IMR-90 (cell line): ENCODE measurements around the gene ITK. TPM values are rescaled to one million over a fixed set of nuclear protein-coding genes. Genes with fewer than 3 reads are reported as not detected.

Experiments
- ATAC-seq: fragments of 200-7000 bp; cut with Tn5 transposase; 2 replicates; pipeline ENCODE4 v1.9.1; 2020; ENCODE audit warnings: low read depth, mild to moderate bottlenecking, moderate library complexity
- BruUV-seq: library from RNA; stranded (reverse); fragments of 400-500 nt; replicated peaks from 2 replicates; lab custom pipeline; 2021; lab: Mats Ljungman, UMichigan
- CTCF ChIA-PET: fragments of 300-600 bp; formaldehyde crosslinking; extraction: SDS; loops from one replicate; lab custom pipeline; 2021; ENCODE audit warnings: antibody characterized with exemption; lab: Yijun Ruan, JAX
- POLR2A ChIA-PET: fragments of 300-600 bp; sonication (Branson Sonifier 250); formaldehyde crosslinking; loops from one replicate; lab custom pipeline; 2022; ENCODE audit warnings: antibody characterized with exemption; ENCODE audit not compliant: unreplicated experiment; lab: Charles Lee
- DNase-seq: peaks from one replicate; pipeline ENCODE4 v3.0.0; 2013
- H2AFZ ChIP-seq: replicated peaks from 2 replicates; pipeline ENCODE3; 2013; ENCODE audit warnings: low read length, mild to moderate bottlenecking; ENCODE audit not compliant: poor library complexity
- H2AK5ac ChIP-seq: 2 replicates; pipeline ENCODE4 v1.6.1; 2013; ENCODE audit warnings: low read depth, low read length, inconsistent platforms
- H2AK9ac ChIP-seq: replicated peaks from 2 replicates; pipeline ENCODE3; 2013; ENCODE audit warnings: mild to moderate bottlenecking, low read depth, low read length, moderate library complexity; ENCODE audit not compliant: poor library complexity
- H2BK120ac ChIP-seq: 2 replicates; pipeline ENCODE4 v1.6.1; 2013; ENCODE audit warnings: low read depth, low read length, inconsistent platforms
- H2BK15ac ChIP-seq: 3 replicates; pipeline ENCODE4 v1.6.1; 2013; ENCODE audit warnings: low read depth, low read length, inconsistent platforms
- H2BK20ac ChIP-seq: 2 replicates; pipeline ENCODE4 v1.6.1; 2013; ENCODE audit warnings: low read depth, mild to moderate bottlenecking, inconsistent platforms, low read length, moderate library complexity
- H2BK5ac ChIP-seq: 2 replicates; pipeline ENCODE4 v1.6.1; 2013; ENCODE audit warnings: mild to moderate bottlenecking, low read depth, low read length, inconsistent platforms; ENCODE audit not compliant: poor library complexity, severe bottlenecking
- H3K14ac ChIP-seq: replicated peaks from 2 replicates; pipeline ENCODE4 v1.6.1; 2013; ENCODE audit warnings: low read depth, low read length, inconsistent platforms
- H3K18ac ChIP-seq: 2 replicates; pipeline ENCODE4 v1.6.1; 2013; ENCODE audit warnings: low read depth, low read length, control low read depth
- H3K23ac ChIP-seq: 2 replicates; pipeline ENCODE4 v1.6.1; 2013; ENCODE audit warnings: low read depth, low read length, inconsistent platforms
- H3K27ac ChIP-seq: 2 replicates; pipeline ENCODE4 v1.5.1; 2013; ENCODE audit warnings: mild to moderate bottlenecking, control low read depth, low read length; ENCODE audit not compliant: insufficient read depth
- H3K27me3 ChIP-seq: 2 replicates; pipeline ENCODE4 v1.6.1; 2013; ENCODE audit warnings: low read length; ENCODE audit not compliant: control insufficient read depth, insufficient read depth
- H3K36me3 ChIP-seq: 2 replicates; pipeline ENCODE4 v1.6.1; 2013; ENCODE audit warnings: low read length, mixed read lengths; ENCODE audit not compliant: control insufficient read depth, insufficient read depth
- H3K4ac ChIP-seq: 2 replicates; pipeline ENCODE4 v1.6.1; 2013; ENCODE audit warnings: low read depth, low read length, inconsistent platforms
- H3K4me1 ChIP-seq: 2 replicates; pipeline ENCODE4 v1.6.1; 2013; ENCODE audit warnings: low read length, mixed read lengths; ENCODE audit not compliant: control insufficient read depth, insufficient read depth
- H3K4me2 ChIP-seq: 2 replicates; pipeline ENCODE4 v1.6.1; 2013; ENCODE audit warnings: low read depth, mild to moderate bottlenecking, control low read depth, low read length, moderate library complexity
- H3K4me3 ChIP-seq: 2 replicates; pipeline ENCODE4 v1.5.1; 2013; ENCODE audit warnings: low read depth, mild to moderate bottlenecking, control low read depth, low read length, moderate library complexity; ENCODE audit not compliant: insufficient read depth
- H3K56ac ChIP-seq: 2 replicates; pipeline ENCODE4 v1.6.1; 2013; ENCODE audit warnings: low read length, inconsistent platforms; ENCODE audit not compliant: insufficient read depth; ENCODE audit errors: extremely low read depth
- H3K79me1 ChIP-seq, 2 experiments: 2 replicates each; pipeline ENCODE4 v1.6.1; 2013; ENCODE audit warnings: low read length in 2 of 2, inconsistent platforms in 1 of 2, low read depth in 1 of 2
- H3K9ac ChIP-seq: 2 replicates; pipeline ENCODE4 v1.6.1; 2013; ENCODE audit warnings: low read depth, low read length, control low read depth
- H3K9me1 ChIP-seq: 2 replicates; pipeline ENCODE4 v1.6.1; 2013; ENCODE audit warnings: low read length, inconsistent platforms; ENCODE audit not compliant: insufficient read depth
- H3K9me3 ChIP-seq: 2 replicates; pipeline ENCODE4 v1.6.1; 2013; ENCODE audit warnings: low read length; ENCODE audit not compliant: control insufficient read depth, insufficient read depth
- H4K20me1 ChIP-seq: 2 replicates; pipeline ENCODE4 v1.6.1; 2013; ENCODE audit warnings: low read length, inconsistent platforms; ENCODE audit not compliant: insufficient read depth
- H4K5ac ChIP-seq: 2 replicates; pipeline ENCODE4 v1.6.1; 2013; ENCODE audit warnings: mild to moderate bottlenecking, low read depth, low read length, control low read depth
- H4K8ac ChIP-seq, 2 experiments: 2 replicates each; pipeline ENCODE4 v1.6.1; 2013; ENCODE audit warnings: low read depth in 2 of 2, low read length in 2 of 2, control low read depth in 1 of 2, inconsistent platforms in 1 of 2
- H4K91ac ChIP-seq: 2 replicates; pipeline ENCODE4 v1.6.1; 2013; ENCODE audit warnings: low read depth, low read length, inconsistent platforms; ENCODE audit not compliant: insufficient read depth
- BHLHE40 ChIP-seq: fragments of 150-350 bp; IDR thresholded peaks from 2 replicates; pipeline ENCODE4 v1.6.1; 2016; ENCODE audit warnings: mild to moderate bottlenecking, low read depth, low read length
- CHD1 ChIP-seq: IDR thresholded peaks from 2 replicates; pipeline ENCODE4 v1.6.1; 2012; ENCODE audit warnings: low read depth, low read length, improper control_type of control experiment
- FOS ChIP-seq: fragments of 150-350 bp; IDR thresholded peaks from 2 replicates; pipeline ENCODE4 v1.6.1; 2016; ENCODE audit warnings: low read depth, low read length
- MAFK ChIP-seq: IDR thresholded peaks from 2 replicates; pipeline ENCODE4 v1.6.1; 2012; ENCODE audit warnings: low read depth, low read length, improper control_type of control experiment
- MAZ ChIP-seq: IDR thresholded peaks from 2 replicates; pipeline ENCODE4 v1.6.1; 2012; ENCODE audit warnings: low read depth, mild to moderate bottlenecking, low read length, improper control_type of control experiment, moderate library complexity, borderline replicate concordance
- RCOR1 ChIP-seq: IDR thresholded peaks from 2 replicates; pipeline ENCODE4 v1.6.1; 2012; ENCODE audit warnings: mild to moderate bottlenecking, low read length, improper control_type of control experiment; ENCODE audit not compliant: insufficient replicate concordance
- SMC3 ChIP-seq: fragments of 150-350 bp; IDR thresholded peaks from 2 replicates; pipeline ENCODE4 v1.6.1; 2016; ENCODE audit warnings: low read depth, mild to moderate bottlenecking, antibody characterized with exemption, low read length, moderate library complexity
- WGBS, 2 experiments: methylation state at CpG; one replicate each; pipeline versions ENCODE4 v1.1.5 to v1.1.7; 2013; ENCODE audit warnings: missing lambda C conversion rate in 2 of 2; ENCODE audit not compliant: insufficient read length in 1 of 2; ENCODE audit errors: extremely low coverage in 2 of 2; 5-methylcytosine and 5-hydroxymethylcytosine counted together
- dilution Hi-C: fragments of 300-500 bp; cut with HindIII; formaldehyde crosslinking; loops from one replicate; pipeline ENCODE4 v1.14.3; 2018; ENCODE audit warnings: low sequenced_read_pairs; ENCODE audit not compliant: unreplicated experiment
- in situ Hi-C: fragments of 300-500 bp; cut with MboI; formaldehyde crosslinking; loops from 3 replicates; pipeline ENCODE4 v1.14.3; 2019; ENCODE audit warnings: low sequenced_read_pairs, inconsistent platforms, mixed read lengths
- intact Hi-C: fragments of 100-400 bp; cut with micrococcal nuclease; formaldehyde crosslinking; loops from 2 replicates; pipeline ENCODE4 v1.10.0; 2022
- polyA plus RNA-seq, 3 experiments: library from polyadenylated mRNA; depleted of rRNA; stranded (reverse); fragments of >200 nt; gene quantifications; 2 replicates each; pipeline ENCODE4 v1.2.3, GENCODE V29; 2012; ENCODE audit warnings: low replicate concordance in 1 of 3
- total RNA-seq: library from RNA; depleted of rRNA; stranded (reverse); fragments of >200 nt; gene quantifications from 2 replicates; pipeline ENCODE4 v1.2.3, GENCODE V29; 2012
- TF ChIP-seq, protein P1 (sequence below): fragments of 150-350 bp; IDR thresholded peaks from 2 replicates; pipeline ENCODE4 v1.6.1; 2017; ENCODE audit warnings: mild to moderate bottlenecking, antibody characterized with exemption, low read length, low read depth
- TF ChIP-seq, protein P2 (sequence below): conservative IDR thresholded peaks from 2 replicates; pipeline ENCODE4 v1.5.1; 2012; ENCODE audit warnings: mild to moderate bottlenecking, low read depth, low read length, improper control_type of control experiment

ITK gene
- total and polyA plus RNA-seq, 2 of the 4 experiments (the other 2 are of a cell fraction) = not detected

DNA sequence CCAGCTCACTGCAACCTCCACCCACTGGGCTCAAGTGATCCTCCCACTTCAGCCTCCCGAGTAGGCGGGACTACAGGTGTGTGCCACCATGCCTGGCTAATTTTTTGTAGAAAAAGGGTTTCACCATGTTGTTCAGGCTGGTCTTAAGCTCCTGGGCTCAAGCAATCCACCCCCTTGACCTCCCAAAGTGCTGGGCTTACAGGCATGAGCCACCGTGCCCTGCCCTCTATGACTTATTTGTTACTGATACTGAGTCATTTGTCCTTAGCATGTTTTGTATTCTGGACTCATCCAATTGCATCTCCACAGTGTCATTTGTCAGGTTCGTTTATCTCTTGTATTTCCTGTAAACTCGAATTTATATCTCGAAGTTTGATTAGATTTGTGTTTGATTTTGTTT lies 2.7 kb upstream of the ITK start:
- Histone ChIP-seq H3K27ac (no peak overlapping the region), H2BK15ac (no peak overlapping the region), H2AK9ac (no peak overlapping the region), H3K23ac (no peak overlapping the region), H2BK20ac (no peak overlapping the region), H3K27me3 (no peaks in the 10 kb centered on the region; the same call in 1 of the 2 replicates), H4K5ac (no peak overlapping the region), H3K18ac (no peak overlapping the region), H3K9ac (no peak overlapping the region), H3K4me2 (no peak overlapping the region), H2AFZ (no peak overlapping the region), H3K36me3 (no peaks in the 10 kb centered on the region), H3K9me3 (no peaks in the 10 kb centered on the region), H3K4me1 (no peaks in the 10 kb centered on the region), H2BK5ac (no peak overlapping the region), H3K56ac (no peak overlapping the region), H4K20me1 (no peaks in the 10 kb centered on the region), H2AK5ac (no peak overlapping the region), H4K91ac (no peak overlapping the region), H3K14ac (no peak overlapping the region), H3K9me1 (no peaks in the 10 kb centered on the region), H3K4me3 (no peak overlapping the region), H3K79me1 (no peaks in the 10 kb centered on the region), H3K4ac (no peak overlapping the region), H4K8ac (no peak overlapping the region), H2BK120ac (no peak overlapping the region)
- ChIA-PET POLR2A (no interaction called here), CTCF (no interaction called here)
- DNase-seq (no peak), ATAC-seq (no peak)
- dilution Hi-C loops = no loop called here
- in situ Hi-C loops = no loop called here
- intact Hi-C loops = no loop called here
- WGBS, 2 experiments = no CpG with 5 or more reads among the region's 6 CpGs
- BruUV-seq = no TSS peak
- TF ChIP-seq BHLHE40 = no peak
- no peak for TF ChIP-seq MAFK
- TF ChIP-seq, protein P1, sequence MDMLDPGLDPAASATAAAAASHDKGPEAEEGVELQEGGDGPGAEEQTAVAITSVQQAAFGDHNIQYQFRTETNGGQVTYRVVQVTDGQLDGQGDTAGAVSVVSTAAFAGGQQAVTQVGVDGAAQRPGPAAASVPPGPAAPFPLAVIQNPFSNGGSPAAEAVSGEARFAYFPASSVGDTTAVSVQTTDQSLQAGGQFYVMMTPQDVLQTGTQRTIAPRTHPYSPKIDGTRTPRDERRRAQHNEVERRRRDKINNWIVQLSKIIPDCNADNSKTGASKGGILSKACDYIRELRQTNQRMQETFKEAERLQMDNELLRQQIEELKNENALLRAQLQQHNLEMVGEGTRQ = no peak
- no peak for TF ChIP-seq RCOR1
- TF ChIP-seq, protein P2, sequence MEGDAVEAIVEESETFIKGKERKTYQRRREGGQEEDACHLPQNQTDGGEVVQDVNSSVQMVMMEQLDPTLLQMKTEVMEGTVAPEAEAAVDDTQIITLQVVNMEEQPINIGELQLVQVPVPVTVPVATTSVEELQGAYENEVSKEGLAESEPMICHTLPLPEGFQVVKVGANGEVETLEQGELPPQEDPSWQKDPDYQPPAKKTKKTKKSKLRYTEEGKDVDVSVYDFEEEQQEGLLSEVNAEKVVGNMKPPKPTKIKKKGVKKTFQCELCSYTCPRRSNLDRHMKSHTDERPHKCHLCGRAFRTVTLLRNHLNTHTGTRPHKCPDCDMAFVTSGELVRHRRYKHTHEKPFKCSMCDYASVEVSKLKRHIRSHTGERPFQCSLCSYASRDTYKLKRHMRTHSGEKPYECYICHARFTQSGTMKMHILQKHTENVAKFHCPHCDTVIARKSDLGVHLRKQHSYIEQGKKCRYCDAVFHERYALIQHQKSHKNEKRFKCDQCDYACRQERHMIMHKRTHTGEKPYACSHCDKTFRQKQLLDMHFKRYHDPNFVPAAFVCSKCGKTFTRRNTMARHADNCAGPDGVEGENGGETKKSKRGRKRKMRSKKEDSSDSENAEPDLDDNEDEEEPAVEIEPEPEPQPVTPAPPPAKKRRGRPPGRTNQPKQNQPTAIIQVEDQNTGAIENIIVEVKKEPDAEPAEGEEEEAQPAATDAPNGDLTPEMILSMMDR = no peak
- TF ChIP-seq SMC3 = no peak
- TF ChIP-seq CHD1 = no peak
- TF ChIP-seq MAZ = no peak
- TF ChIP-seq FOS = no peak
